MV-4-11 (cell line): ENCODE measurements around the gene FAM110A.
A peak's percentile ranks its signal among the peaks of the same experiment; 100 is the strongest.
"Not testable (repeated sequence)": the region's sequence is repeated elsewhere in the genome, so short reads cannot be mapped to it uniquely, and the experiment has no call there.

Experiments
- DNase-seq: peaks from one replicate; lab custom pipeline; 2025; lab: John Stamatoyannopoulos, UW

FAM110A gene

DNA sequence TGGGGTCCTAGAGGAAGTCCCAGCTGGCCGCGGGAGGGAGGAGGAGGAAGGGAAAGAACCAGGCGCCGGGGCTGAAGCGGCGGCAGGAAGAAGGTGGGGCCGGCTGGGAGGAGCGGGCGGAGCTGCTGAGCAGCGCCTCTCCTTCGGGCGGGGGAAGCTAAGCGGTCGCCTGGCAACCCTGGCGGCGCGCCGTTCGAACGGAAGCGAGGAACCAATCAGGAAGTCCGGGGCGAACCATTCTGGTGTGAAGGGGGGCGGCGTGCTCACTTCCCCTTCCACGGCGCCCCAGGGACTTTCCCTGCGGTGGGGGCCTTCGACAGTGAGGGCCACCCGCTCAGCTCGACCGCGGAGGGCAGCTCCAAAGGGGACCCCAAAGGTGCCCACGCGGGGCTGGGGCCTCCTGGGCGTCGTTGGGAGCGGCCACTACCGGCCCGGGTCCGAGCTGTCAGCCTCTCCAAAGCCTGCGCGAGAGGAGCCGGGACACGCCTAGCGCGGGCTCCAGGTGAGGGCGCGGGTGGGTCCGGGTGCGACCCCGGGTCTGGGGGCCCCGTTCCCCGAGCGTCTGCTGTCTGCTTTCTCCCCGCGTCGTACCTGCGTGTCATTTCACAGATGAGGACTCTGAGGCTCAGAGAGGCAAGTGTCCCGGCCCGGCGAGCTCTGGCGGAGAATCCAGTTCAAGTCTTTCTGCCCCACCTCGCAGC lies at the start of gene FAM110A:
TSS of gene FAM110A (plus strand) at position 266 of the 701 bp plus-strand sequence. CDS start 11,090 bp downstream, outside the sequence.
- peak; percentile 96 for DNase-seq

DNA sequence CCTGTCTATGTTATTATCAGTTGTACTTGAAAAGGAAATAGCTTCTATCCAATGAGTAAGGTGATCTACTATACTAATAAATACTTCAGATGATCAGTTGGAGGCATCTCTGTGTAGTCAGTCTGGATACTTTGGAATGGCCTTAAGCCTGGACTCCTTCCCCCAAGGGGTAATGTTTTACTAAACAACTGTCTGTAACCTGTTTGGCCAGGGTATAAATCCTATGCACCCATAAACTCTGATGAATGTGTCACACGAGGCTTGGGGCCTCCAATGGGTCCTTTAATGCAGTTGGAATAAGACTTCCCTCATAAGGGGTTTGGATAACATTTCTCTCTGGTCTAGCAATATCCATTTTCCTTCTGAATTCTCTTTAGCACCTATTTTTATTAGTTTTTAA lies 45.7 kb upstream of the FAM110A start:
- no peak for DNase-seq

DNA sequence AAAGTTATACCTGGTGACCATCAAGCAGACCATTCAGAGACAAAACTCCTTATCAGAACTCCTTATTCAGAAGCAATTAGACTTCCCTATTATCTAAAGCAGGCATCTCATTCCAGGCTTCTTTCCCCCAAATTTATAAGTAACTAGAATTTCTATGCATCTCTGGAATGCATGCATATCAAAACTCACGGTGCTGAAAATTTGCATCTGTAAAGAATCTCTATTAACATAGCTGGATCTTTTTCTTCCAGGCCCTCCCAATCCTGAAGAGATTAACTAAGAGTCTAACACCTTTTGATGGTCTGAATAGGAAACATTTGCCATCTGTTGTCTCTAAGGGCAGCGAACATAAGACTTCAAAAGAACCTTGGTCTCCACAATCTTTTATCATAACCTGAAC lies 42.5 kb upstream of the FAM110A start:
- no peak for DNase-seq

DNA sequence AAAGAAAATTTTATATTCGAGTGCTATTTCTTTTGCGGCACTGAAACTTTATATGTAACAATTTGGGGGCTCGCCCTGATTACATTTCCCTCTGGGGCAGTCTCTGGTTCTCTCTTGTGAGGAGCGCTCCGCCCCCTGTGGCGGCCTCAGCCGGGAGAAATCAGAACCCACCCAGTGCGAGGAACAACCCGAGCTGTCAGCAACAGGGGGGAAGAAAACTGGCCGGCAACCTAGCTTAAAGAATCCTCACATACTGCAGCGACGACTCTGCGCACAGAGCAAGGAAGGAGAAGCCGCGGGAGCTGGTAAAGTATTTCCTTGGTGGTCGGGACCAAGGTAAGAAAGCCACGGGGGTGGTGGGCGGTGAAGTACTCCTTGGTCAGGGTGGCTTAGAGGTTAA lies 41.3 kb upstream of the FAM110A start:
- DNase-seq, result no peak

DNA sequence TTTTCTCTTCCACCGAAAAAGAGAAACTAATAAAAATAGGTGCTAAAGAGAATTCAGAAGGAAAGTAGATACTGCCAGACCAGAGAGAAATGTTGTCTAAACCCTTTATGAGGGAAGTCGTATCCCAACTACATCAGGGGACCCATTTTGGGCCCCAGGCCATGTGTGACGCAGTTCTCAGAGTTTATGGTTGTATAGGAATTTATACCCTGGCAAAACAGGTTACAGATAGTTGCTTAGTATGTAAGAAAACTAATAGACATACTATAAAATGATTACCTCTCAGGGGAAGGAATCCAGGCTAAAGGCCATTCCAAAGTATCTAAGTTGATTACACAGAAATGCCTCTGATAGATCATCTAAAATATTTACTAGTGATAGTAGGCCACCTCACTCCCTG lies 36.6 kb upstream of the FAM110A start:
- no peak for DNase-seq

DNA sequence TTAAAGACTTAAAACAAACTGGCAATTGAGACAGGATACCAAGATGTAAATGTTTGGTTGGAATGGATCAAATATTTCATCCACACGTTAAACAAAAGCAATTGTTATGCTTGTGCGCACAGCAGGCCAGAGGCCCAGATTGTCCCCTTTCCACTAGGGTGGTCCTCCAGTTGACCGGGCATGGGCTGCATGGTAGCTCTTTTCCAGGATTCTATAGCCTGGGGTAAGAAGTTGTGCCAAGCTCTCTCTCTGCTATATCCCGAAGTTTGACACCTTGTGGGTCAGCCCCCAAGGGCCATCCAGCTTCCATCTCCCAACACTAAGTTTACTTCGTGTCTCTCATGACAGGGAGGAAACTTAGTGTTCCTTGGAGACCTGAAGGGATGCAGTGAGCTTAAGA lies 34.8 kb upstream of the FAM110A start:
- not testable (repeated sequence) for DNase-seq

DNA sequence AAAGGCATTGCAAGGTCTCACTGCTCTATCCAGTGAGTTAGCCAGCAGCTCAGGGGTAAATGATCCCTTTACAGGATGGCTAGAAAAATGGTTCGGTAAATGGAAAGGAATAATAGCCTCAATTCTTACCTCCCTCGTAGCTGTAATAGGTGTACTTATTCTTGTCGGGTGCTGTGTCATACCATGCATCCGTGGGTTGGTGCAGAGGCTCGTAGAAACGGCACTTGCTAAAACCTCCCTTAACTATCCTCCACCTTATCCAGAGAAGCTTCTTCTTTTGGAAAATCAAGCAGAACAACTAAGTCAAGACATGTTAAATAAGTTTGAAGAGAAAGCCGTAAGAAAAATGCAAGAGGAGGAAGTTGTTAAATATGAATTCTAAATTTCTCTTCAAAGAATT lies 33.5 kb upstream of the FAM110A start:
- not testable (repeated sequence) for DNase-seq

DNA sequence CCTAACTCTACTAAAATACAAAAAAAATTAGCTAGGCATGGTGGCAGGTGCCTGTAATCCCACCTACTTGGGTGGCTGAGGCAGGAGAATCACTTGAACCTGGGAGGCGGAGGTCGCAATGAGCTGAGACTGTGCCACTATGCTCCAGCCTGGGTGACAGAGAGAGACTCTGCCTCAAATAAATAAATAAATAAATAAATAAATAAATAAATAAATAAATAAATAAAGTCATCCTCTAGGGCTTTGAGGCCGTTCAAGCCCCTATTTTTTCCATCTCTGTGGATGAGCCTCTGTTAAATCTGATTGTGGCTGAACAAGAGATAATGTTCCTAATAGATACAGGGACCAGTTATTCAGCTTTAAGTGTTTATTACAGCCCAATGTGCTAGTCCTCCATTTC lies 31.8 kb upstream of the FAM110A start:
- DNase-seq, result no peak

DNA sequence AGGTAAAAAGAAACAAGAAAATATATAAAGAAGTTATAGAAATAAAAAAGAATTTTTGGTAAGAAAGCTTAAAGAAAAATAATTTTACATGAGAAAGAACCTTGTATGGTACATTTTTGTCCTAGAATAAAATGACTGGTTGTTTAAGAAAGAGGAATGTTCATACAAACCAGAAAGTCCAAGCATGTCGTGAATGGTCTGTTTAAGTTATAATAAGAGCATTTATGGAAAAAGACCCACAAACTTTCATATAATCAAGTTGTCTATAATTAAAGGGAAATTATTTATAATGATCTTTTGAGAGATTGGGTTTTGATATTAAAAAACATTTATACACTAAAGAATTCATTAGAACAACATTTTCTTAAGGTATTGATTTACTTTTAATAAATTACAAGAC lies 27.8 kb upstream of the FAM110A start:
- DNase-seq, result no peak

DNA sequence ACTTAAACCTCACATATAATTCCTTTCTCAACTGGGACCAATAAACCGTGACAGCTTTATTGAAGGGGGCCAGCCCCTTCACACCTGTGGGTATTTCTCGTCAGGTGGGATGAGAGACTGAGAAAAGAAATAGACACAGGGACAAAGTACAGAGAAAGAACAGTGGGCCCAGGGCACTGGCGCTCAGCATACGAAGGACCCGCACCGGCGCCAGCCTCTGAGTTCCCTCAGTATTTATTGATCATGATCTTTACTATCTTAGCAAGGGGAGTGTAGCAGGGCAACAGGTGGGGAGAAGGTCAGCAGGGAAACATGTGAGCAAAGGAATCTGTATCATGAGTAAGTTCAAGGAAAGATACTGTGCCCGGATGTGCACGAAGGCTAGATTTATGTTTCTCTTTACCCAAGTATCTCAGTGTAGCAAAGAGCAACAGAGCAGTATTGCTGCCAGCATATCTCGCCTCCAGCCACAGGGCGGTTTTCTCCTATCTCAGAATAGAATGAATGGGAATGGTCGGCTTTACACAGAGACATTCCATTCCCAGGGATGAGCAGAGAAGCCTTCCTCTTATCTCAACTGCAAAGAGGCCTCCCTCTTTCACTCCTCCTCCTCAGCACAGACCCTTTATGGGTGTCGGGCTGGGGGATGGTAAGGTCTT lies 21.6 kb upstream of the FAM110A start:
- DNase-seq, result not testable (repeated sequence)

DNA sequence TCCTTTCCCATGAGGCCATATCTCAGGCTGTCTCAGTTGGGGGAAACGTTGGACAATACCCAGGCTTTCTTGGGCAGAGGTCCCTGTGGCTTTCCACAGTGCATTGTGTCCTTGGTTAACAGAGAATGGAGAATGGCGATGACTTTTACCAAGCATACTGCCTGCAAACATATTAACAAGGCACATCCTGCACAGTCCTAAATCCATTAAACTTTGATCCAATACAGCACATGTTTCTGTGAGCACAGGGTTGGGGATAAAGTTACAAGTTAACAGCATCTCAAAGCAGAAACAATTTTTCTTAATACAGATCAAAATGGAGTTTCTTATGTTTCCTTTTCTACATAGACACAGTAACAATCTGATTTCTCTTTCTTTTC lies 21.1 kb upstream of the FAM110A start:
- DNase-seq, result not testable (repeated sequence)

DNA sequence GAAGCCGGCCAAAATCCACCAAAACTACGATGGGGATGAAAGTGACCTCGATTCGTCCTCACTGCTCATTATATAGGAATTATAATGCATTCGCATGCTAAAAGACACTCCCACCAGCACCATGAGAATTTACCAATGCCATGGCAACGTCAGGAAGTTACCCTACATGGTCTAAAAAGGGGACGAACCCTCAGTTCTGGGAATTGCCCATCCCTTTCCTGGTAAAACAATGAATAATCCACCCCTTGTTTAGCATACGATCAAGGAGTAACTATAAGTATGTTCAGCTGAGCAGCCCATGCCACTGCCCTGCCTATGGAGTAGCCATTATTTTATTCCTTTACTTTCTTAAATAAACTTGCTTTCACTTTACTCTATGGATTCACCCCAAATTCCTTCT lies 20.1 kb upstream of the FAM110A start:
- no peak for DNase-seq

DNA sequence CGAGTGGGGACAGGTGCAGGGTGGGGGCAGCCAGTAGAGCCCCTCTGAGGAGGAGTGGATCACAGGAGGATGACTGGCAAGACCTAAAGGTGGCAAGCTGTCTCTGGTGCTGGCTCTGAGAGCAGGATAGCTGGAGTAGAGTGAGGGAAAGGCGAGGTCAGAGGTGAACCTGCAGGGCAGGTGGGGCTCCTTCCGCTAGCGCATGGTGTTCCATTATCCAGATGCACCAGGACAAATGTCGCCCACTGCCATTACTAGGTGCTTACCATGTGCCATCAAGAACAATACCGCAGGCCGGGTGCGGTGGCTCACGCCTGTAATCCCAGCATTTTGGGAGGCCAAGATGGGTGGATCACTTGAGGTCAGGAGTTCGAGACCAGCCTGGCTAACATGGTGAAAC lies 18.3 kb upstream of the FAM110A start:
- DNase-seq, result no peak

DNA sequence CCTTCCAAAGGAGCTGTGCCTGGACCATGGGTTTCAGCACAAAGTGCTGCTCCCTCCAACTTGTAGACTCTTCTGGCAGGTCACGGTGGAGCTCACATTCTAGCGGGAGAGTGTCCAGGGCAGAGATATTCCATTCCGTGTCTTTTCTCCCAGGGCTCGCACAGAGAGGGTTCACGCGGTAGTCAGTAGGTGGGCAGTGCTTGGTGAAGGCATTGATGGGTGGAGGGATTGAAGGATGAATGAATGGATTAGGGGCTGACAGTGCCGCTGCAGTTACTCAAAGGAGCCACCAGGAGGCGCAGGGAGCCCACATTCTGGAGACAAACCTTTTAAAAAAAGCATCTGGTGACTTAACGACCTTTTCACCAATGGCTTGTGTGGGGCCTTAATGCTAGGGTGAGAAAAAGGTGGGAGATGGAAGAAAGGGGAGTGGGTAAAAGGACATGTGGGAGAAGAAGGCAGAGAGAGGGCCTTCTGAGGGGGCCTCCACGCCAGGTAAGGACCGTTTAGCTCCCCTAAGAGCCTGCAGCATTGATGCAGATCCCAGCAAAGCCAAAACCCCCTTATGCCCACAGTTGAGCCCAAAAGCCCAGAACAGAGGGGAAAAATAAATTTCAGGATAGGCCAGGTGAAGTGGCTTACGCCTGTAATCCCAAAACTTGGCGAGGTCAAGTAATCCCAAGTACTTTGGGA lies 17.5 kb upstream of the FAM110A start:
- DNase-seq, result peak; percentile 53

DNA sequence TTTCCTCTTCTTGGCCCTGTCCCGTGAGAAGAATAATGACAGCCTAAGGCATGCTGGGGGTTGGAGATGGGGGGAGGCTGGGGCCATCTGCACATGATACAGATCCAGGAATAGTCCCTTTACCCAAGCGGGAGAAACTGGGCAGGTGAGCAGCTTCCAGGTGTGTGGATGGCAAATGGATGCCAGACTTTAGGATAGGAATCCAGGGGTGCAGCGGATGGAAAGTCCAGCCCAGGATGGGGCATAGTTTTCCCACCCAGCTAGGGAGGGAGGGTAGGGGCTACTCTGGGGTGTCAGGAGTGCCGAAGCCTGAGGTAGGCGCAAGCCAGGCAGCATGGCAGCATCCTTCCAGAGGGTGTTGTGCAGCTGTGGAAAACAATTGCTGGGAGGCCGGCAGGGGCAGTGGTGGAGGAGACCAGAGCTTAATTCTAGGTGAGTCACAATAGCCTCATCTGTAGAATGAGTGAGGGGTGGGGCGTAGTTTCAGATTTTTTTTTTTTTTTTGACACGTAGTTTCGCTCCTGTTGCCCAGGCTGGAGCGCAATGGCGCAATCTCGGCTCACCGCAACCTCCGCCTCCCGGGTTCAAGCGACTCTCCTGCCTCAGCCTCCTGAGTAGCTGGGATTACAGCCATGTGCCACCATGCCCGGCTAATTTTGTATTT lies 15.4 kb upstream of the FAM110A start:
- DNase-seq, result no peak

DNA sequence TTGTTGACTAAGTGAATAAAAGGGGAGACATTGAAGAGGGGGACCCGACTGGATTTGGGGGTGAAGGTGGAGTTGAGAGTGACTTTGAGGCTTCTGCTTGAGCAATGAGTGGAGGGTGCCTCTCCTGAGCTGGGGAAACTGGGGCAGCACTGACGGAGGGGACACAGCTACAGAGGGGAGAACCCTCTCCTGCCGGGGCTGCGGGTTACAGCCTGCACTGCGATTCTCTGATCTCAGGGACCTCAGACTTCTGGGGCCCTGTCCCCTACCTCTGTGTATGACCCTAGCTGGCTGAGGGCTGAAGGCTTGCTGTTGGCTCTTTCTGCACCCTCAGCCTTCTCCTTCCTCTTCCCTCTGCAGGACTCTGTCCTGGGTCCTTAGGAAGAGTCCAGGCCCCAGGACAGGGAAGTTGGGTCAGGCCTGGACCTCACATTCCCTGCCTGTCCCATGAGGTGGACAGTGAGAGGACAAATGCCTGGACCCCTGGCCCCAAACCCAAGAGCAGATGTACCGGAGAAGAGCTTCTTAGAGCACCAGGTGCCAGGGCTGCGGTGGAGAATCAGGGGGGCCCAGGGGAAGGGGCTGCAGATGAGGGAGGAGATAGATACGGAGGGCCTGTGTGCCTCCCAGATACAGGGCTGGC lies 13.7 kb upstream of the FAM110A start:
- DNase-seq, result no peak

DNA sequence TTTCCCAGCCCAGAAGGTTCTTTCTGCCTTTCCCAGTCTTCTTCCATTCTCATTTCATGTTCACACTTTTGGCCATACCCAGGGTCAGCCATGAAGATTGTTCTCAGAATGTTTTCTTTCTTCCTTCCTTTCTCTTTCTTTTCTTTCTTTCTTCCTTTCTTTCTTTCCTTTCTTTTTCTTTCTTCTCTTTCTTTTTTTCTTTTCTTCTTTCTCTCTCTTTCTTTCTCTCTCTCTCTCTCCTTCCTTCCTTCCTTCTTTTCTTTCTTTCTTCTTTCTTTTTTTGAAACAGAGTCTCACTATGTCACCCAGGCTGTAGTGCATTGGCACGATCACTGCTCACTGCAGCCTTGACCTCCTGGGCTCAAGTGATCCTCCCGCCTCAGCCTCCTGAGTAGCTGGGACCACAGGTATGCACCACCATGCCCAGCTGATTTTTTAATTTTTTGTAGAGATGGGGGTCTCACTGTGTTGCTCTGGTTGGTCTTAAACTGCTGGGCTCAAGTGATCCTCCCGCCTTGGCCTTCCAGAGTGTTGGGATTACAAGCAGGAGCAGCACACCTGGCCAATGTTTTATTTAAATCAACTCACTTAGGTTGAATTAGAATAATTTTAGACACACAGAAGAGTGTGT lies 13.1 kb upstream of the FAM110A start:
- no peak for DNase-seq

DNA sequence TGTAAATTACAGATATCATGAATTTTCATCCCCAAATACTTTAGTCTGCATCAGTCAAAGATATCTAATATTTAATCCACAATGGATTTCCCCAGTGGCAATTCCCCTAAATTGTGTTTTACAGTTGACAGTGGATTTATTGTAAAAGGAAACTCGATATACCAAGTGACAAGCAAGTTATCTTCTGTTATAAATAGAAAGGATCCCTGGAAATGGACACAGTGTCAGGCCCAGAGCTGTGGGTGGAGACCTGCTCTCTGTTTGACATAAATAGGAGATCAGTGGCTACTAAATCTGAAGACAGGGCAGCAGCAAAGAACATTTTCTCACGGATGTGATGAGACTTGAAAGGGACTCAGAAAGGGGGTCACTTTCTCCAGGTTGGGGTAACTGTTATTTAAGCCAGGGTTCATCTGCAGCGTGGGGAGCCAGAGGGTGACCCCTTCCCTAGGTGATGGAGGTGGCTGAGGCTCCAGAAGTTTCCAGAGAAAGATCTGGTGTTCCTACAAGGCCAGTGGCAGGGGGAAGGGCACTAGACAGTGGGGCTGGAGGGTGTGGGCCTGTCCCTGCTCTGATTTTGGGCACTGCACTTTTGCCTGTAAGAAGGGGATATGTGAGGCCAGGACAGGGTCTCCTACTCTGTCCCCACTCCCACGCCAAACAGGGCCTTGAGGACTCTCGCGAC lies 12.3 kb upstream of the FAM110A start:
- no peak for DNase-seq

DNA sequence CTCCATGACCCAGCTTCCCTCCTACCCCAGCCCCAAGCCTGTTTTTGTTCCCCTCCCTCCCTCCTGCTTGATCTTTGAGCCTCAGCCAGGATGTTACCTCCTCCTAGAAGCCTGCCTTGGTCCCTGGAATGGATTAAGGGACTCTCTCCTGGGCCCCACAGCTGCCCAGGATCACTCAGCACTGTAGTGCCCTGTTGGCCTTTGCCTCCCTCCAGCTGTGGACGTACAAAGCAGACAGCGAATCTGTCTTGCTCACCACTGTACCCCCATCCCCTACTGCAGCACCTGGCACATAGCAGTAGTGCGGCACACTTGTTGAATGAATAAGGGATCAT lies 11.8 kb upstream of the FAM110A start:
- DNase-seq, result no peak

DNA sequence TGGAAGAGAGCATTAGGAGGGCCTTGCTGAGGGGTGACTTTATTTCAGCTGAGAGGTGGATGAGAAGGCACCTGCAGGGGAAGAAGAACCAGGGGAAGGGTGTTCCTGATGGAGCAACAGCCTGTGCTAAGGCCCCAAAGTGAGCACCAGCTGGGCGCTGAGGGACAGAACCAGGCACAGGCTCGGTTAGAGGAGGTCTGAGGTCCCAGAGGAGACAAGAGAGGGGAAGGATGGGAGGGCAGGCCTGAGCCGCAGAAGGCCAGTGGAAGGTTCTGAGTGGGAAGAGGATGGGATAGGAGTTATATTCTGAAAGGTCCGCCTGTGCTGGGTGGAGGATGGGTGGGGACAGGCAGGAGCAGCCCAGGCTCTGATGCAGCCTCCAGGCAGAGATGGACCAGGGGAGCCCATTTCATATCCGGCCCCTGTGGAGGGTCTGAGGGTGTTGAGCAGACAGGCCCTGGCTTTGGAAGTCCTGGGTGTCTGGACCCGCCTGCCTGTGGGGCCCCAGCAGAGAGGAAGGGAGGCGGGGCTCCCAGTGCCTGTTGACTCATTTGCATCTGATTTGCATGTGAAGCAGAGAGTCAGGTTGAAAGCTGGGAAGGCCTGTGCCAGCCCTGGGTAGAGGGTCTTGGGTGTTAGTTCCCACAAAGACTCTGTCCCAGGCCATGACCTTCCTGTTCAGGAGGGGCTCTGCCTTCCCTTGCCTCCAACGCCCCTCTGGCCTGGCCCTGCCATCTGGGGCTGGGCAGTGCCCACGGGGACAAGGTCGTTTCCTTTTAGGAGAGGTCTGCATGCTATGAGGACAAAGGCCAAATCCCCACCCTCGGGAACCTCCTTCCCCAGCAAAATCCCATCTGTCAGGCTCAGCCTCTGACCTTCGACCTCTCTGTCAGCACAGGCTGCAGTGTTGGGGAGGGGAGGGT lies 10.6 kb upstream of the FAM110A start:
- no peak for DNase-seq
